GM12878 (cell line): ENCODE results near the gene KCTD19.
"Not testable (repeated sequence)": the region's sequence is repeated elsewhere in the genome, so short reads cannot be mapped to it uniquely, and the experiment has no call there.

Experiments used
- BCLAF1 ChIP-seq: fragments of 450-650 bp; IDR thresholded peaks from 2 replicates; pipeline ENCODE4 v1.6.1; 2017; ENCODE audit warnings: antibody characterized with exemption, mild to moderate bottlenecking, moderate library complexity
- CEBPZ ChIP-seq: fragments of 150-350 bp; IDR thresholded peaks from 2 replicates; pipeline ENCODE4 v1.6.1; 2016; ENCODE audit warnings: low read depth, low read length
- CTCF ChIP-seq, 3 experiments: IDR thresholded peaks in 2 of 3; conservative IDR thresholded peaks in 1 of 3; 2 replicates each; pipeline ENCODE4 v1.5.1; 2011; ENCODE audit warnings: low read depth in 3 of 3, low read length in 3 of 3, mild to moderate bottlenecking in 3 of 3, control low read depth in 2 of 3, moderate library complexity in 2 of 3, inconsistent platforms in 1 of 3, mixed read lengths in 1 of 3; ENCODE audit not compliant: control insufficient read depth in 2 of 3, insufficient read depth in 1 of 3; ENCODE audit errors: extremely low read depth in 1 of 3
- ESRRA ChIP-seq: IDR thresholded peaks from 2 replicates; pipeline ENCODE4 v1.6.1; 2012; ENCODE audit warnings: mild to moderate bottlenecking, low read length, improper control_type of control experiment
- EZH2 ChIP-seq: IDR thresholded peaks from 2 replicates; pipeline ENCODE4 v1.6.1; 2012; ENCODE audit warnings: low read depth, mild to moderate bottlenecking, control low read depth, inconsistent platforms, low read length, borderline replicate concordance; ENCODE audit not compliant: control insufficient read depth
- FOXK2 ChIP-seq: fragments of 450-650 bp; IDR thresholded peaks from 2 replicates; pipeline ENCODE4 v1.6.1; 2017; ENCODE audit warnings: mild to moderate bottlenecking, moderate library complexity
- NKRF ChIP-seq: fragments of 450-650 bp; conservative IDR thresholded peaks from 2 replicates; pipeline ENCODE4 v1.6.1; 2017; ENCODE audit warnings: mild to moderate bottlenecking, moderate library complexity
- NRF1 ChIP-seq: conservative IDR thresholded peaks from 2 replicates; pipeline ENCODE4 v1.6.1; 2011; ENCODE audit warnings: mild to moderate bottlenecking, low read depth, low read length, improper control_type of control experiment
- PAX5 ChIP-seq: IDR thresholded peaks from 2 replicates; pipeline ENCODE4 v1.6.1; 2011; ENCODE audit warnings: low read depth, low read length, borderline replicate concordance
- RAD21 ChIP-seq: IDR thresholded peaks from 2 replicates; pipeline ENCODE4 v1.6.1; 2011; ENCODE audit warnings: mild to moderate bottlenecking, low read depth, low read length, moderate library complexity; ENCODE audit not compliant: insufficient read depth
- TAF1 ChIP-seq: IDR thresholded peaks from 2 replicates; pipeline ENCODE4 v1.6.1; 2011; ENCODE audit warnings: mild to moderate bottlenecking, low read depth, low read length, borderline replicate concordance
- YY1 ChIP-seq: IDR thresholded peaks from 2 replicates; pipeline ENCODE4 v1.6.1; 2011; ENCODE audit warnings: low read depth, mild to moderate bottlenecking, low read length
- ZBTB33 ChIP-seq: fragments of 450-650 bp; IDR thresholded peaks from 2 replicates; pipeline ENCODE4 v1.6.1; 2017; ENCODE audit warnings: mild to moderate bottlenecking

- TF ChIP-seq CTCF (IDR thresholded peaks at IDR 0.05 in 2 of 3, conservative IDR thresholded peaks at IDR 0.05 in 1 of 3; ENCODE audit: control insufficient read depth in 2 of 3, extremely low read depth in 1 of 3, insufficient read depth in 1 of 3, low read depth in 3 of 3, low read length in 3 of 3); ZBTB33; FOXK2; CEBPZ; YY1; RAD21; BCLAF1; TAF1; ESRRA; NRF1; EZH2; NKRF; PAX5: not testable (repeated sequence)
Measured at GRCh38 chr16:67359540-67360269, 33.2 kb upstream of the KCTD19 start.
